Measurements from ENCODE around the gene FBXL19. TPM values are rescaled to one million over a fixed set of nuclear protein-coding genes. Genes with fewer than 3 reads are reported as not detected.
A peak's percentile ranks its signal among the peaks of the same experiment; 100 is the strongest.

The FBXL19 gene
- total RNA-seq, 1 donor from 2014 or later = 14.5 TPM

GRCh38 chr16:30992276-30992780 lies 69.0 kb downstream of the FBXL19 start:
- DNase-seq (no peak), ATAC-seq (no peak)
- no peaks in the 10 kb centered on the region for H3K36me3 ChIP-seq
- TF ChIP-seq CTCF (IDR thresholded peaks at IDR 0.05) = no peak
- no peak overlapping the region for H3K27ac ChIP-seq
- H3K4me3 ChIP-seq = no peak overlapping the region
- no peaks in the 10 kb centered on the region for H3K9me3 ChIP-seq
- H3K4me1 ChIP-seq = peaks cover 9% of the 10 kb centered on the region
- intact Hi-C loops (cut with DNase I) = no loop called here
- H3K27me3 ChIP-seq (ENCODE audit: low read depth) = no peaks in the 10 kb centered on the region

- Histone ChIP-seq H3K9me3 (no peaks in the 10 kb centered on the region), H3K4me3 (no peak overlapping the region), H3K27ac (no peak overlapping the region), H3K4me1 (peaks cover 12% of the 10 kb centered on the region), H3K27me3 (ENCODE audit: low read depth) (no peaks in the 10 kb centered on the region), H3K36me3 (no peaks in the 10 kb centered on the region)
- DNase-seq (no peak), ATAC-seq (no peak)
- intact Hi-C loops (cut with DNase I) = no loop called here
- no peak for TF ChIP-seq CTCF (IDR thresholded peaks at IDR 0.05)
Measured at GRCh38 chr16:30992931-30993816, 69.8 kb downstream of the FBXL19 start.

- H3K9me3 ChIP-seq = no peaks in the 10 kb centered on the region
- no peaks in the 10 kb centered on the region for H3K27me3 ChIP-seq (ENCODE audit: low read depth)
- TF ChIP-seq CTCF (IDR thresholded peaks at IDR 0.05) = no peak
- intact Hi-C loops (cut with DNase I) = no loop called here
- H3K27ac ChIP-seq = no peak overlapping the region
- no peaks in the 10 kb centered on the region for H3K36me3 ChIP-seq
- H3K4me1 ChIP-seq = peaks cover 12% of the 10 kb centered on the region
- DNase-seq (no peak), ATAC-seq (no peak)
- no peak overlapping the region for H3K4me3 ChIP-seq
Measured at GRCh38 chr16:30995927-30996323, 72.6 kb downstream of the FBXL19 start.

GRCh38 chr16:30996324-30996984 lies 73.1 kb downstream of the FBXL19 start:
- Histone ChIP-seq H3K27me3 (ENCODE audit: low read depth) (no peaks in the 10 kb centered on the region), H3K9me3 (no peaks in the 10 kb centered on the region), H3K4me1 (peaks cover 12% of the 10 kb centered on the region), H3K36me3 (no peaks in the 10 kb centered on the region), H3K4me3 (peak overlapping the region; percentile 45), H3K27ac (peak overlapping the region; percentile 4)
- intact Hi-C loops (cut with DNase I) = no loop called here
- no peak for DNase-seq
- peak in 1 of 2 donors; percentile 6 for ATAC-seq
- no peak for TF ChIP-seq CTCF (IDR thresholded peaks at IDR 0.05)

GRCh38 chr16:30996985-30997724 lies 73.8 kb downstream of the FBXL19 start:
- Histone ChIP-seq H3K4me3 (peak overlapping the region; percentile 45), H3K27ac (peak overlapping the region; percentile 4), H3K27me3 (ENCODE audit: low read depth) (no peaks in the 10 kb centered on the region), H3K36me3 (no peaks in the 10 kb centered on the region), H3K4me1 (peaks cover 12% of the 10 kb centered on the region), H3K9me3 (no peaks in the 10 kb centered on the region)
- intact Hi-C loops (cut with DNase I) = no loop called here
- ATAC-seq (peak; percentile 96 to 97), DNase-seq (peak; percentile 86)
- TF ChIP-seq CTCF (IDR thresholded peaks at IDR 0.05) = no peak
